ENCODE results near the gene NUP43. TPM values are rescaled to one million over a fixed set of nuclear protein-coding genes. Genes with fewer than 3 reads are reported as not detected.

Gene NUP43, protein sequence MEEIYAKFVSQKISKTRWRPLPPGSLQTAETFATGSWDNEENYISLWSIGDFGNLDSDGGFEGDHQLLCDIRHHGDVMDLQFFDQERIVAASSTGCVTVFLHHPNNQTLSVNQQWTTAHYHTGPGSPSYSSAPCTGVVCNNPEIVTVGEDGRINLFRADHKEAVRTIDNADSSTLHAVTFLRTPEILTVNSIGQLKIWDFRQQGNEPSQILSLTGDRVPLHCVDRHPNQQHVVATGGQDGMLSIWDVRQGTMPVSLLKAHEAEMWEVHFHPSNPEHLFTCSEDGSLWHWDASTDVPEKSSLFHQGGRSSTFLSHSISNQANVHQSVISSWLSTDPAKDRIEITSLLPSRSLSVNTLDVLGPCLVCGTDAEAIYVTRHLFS
- total RNA-seq, result 10 to 100 TPM; 83.8 TPM

DNA sequence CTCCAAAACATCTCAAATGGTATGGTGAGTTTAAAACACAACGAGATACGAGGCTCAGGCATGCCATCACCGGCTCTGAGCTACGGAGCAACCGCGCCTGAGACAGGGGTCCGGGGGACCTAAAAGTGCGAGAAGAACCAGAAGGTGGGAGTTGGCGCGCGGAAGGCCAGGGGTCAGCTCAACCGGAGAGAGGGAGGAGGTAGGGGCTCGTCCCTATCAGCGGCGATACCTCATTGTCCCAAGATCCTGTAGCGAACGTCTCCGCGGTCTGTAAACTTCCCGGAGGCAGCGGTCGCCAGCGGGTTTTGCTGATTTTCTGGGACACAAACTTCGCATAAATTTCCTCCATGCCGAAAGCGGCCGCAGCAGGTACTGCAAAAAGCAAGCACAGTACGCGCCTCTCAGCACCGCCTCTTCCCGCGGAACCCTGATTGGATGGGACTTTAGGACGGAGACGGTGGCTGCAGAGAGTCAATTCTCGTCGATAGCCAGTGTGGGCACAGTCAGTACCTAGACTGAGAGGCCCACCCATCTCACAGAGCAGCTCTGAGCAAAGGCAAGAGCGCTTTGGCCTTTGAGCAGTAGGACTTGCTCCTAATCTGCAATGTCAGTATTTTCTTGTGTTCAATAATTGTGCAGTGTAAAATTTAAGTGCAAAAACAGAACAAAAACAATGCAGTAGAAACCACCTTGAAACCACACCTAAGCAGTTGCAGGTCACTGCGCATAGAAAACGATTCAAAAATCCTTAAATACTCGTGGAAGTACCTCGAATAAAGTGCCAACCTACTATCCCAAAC lies at the start of gene NUP43:
TSS of gene NUP43 (minus strand) at position 383 of the 800 bp plus-strand sequence. CDS start at position 349, 34 bp downstream.
- H3K9me3 Mint-ChIP-seq, result no peaks in the 10 kb centered on the region
- peaks cover 23% of the 10 kb centered on the region for H3K4me1 Mint-ChIP-seq
- H3K27ac Mint-ChIP-seq, result peak within 1 kb of the TSS; percentile 90
- no peaks in the 10 kb centered on the region for H3K27me3 Mint-ChIP-seq
- peak within 1 kb of the TSS; percentile 94 for H3K4me3 Mint-ChIP-seq
- DNase-seq, result peak; percentile 92
- H3K36me3 Mint-ChIP-seq, result peaks cover 10% of the 10 kb centered on the region

DNA sequence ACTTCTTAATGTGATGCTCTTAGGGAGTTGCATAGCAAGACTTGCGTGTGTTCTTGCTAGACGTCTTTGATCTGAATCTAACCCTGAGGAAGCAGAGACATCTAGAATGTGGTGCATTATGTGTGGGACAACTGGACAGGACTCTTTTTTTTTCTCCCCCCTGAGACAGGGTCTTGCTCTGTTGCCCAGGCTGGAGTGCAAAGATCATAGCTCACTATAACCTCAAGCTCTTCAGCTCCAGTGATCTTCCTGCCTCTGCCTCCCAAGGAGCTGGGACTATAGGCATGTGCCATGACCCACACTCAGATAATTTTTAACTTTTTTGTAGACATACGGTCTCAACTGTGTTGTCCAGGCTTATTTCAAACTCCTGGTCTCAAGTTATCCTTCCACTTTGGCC lies 37.2 kb upstream of the NUP43 start:
- Mint-ChIP-seq H3K27me3 (no peaks in the 10 kb centered on the region), H3K27ac (no peak overlapping the region), H3K9me3 (no peaks in the 10 kb centered on the region), H3K4me1 (no peaks in the 10 kb centered on the region), H3K36me3 (peaks cover 9% of the 10 kb centered on the region), H3K4me3 (no peak overlapping the region)
- DNase-seq, result no peak

DNA sequence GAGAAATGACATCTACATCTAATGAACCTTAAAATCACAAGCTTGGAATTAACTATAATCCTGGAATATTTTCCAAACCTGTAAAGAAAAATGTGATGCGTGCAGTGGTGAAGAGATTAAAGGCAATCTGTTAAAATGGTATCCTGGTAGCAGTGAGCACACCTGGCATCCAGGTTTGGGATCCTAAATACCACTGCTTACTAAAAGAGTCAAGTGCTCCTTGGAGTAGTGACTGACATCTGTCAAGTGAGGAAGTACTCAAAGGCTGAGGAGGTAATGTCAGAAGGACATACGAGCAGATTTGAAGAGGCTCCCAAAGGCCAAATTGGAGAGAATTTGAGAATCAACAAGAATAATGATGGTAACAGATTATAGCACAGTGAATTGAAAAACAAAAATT lies 36.0 kb upstream of the NUP43 start:
- no peaks in the 10 kb centered on the region for H3K9me3 Mint-ChIP-seq
- no peak for DNase-seq
- H3K4me1 Mint-ChIP-seq, result no peaks in the 10 kb centered on the region
- no peak overlapping the region for H3K4me3 Mint-ChIP-seq
- H3K27ac Mint-ChIP-seq, result no peak overlapping the region
- no peaks in the 10 kb centered on the region for H3K27me3 Mint-ChIP-seq
- H3K36me3 Mint-ChIP-seq, result peaks cover 7% of the 10 kb centered on the region

DNA sequence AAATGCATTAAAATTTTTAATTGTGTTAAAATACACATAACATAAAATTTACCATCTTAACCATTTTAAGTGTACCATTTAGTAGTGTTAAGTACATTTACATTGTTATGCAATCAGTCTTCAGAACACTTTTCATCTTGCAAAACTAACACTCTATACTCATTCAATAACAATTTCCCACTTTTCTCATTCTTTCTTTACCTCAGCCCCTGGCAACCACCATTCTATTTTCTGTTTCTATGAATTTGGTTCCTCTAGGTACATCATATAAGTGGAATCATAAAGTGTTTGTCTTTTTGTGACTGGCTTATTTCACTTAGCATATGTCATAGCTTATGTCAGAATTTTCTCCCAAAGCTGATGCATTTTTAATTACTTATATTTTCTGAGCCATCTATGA lies 35.4 kb upstream of the NUP43 start:
- Mint-ChIP-seq H3K4me1 (no peaks in the 10 kb centered on the region), H3K27me3 (no peaks in the 10 kb centered on the region), H3K36me3 (peaks cover 7% of the 10 kb centered on the region), H3K4me3 (no peak overlapping the region), H3K9me3 (no peaks in the 10 kb centered on the region), H3K27ac (no peak overlapping the region)
- DNase-seq, result no peak

DNA sequence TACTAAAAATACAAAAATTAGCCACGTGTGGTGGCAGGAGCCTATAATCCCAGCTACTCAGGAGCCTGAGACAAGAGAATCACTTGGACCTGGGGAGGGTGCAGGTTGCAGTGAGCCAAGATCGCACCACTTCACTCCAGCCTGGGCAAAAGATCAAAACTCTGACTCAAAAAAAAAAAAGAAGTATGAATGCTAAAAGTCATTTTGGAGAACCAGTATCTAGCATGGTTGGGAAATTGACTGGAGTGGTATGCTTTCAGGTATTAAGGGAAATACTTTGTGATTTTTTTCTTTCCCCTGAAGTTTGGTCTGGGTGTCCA lies 33.3 kb upstream of the NUP43 start:
- Mint-ChIP-seq H3K9me3 (no peaks in the 10 kb centered on the region), H3K36me3 (peaks cover 12% of the 10 kb centered on the region), H3K4me1 (no peaks in the 10 kb centered on the region), H3K4me3 (no peak overlapping the region), H3K27ac (no peak overlapping the region), H3K27me3 (no peaks in the 10 kb centered on the region)
- DNase-seq, result no peak

DNA sequence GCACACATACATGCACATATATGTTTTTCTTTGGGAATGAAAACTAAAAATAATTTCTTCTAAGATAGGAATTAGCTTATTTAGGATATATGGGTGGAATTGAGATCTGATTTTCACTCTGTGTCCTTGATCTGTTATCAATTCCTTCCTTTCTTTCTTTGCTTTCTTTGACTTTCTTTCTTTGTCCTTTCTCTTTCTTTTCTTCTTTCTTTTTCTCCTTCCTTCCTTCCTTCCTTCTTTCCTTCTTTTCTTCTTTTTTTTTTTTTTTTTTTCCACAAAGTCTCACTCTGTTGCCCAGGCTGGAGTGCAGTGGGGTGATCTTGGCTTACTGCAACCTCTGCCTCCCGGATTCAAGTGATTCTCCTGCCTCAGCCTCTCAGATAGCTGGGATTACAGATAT lies 31.3 kb upstream of the NUP43 start:
- Mint-ChIP-seq H3K36me3 (peaks cover 14% of the 10 kb centered on the region), H3K27ac (no peak overlapping the region), H3K9me3 (no peaks in the 10 kb centered on the region), H3K27me3 (no peaks in the 10 kb centered on the region), H3K4me1 (no peaks in the 10 kb centered on the region), H3K4me3 (no peak overlapping the region)
- DNase-seq, result no peak

DNA sequence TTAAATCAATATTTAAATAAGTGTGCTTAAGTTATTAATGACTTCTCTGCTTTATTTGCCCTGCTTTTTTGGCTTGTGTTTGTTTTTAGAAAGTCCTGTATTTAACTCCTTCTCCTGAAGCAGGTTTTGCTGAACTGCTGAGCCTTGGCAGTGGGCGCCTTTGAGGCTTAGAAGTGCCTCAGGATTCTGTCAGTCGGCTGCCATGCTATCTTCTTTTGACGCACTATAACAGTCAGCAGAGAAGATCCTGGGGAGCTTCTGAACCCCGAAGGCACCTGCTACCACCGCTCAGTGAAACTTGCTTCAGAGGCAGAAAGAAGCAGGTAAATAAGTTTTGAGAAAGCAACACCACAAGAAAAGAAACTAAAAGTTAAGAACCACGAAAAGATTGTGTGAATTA lies 25.6 kb upstream of the NUP43 start:
- H3K4me1 Mint-ChIP-seq, result peaks cover 2% of the 10 kb centered on the region
- H3K27ac Mint-ChIP-seq, result no peak overlapping the region
- no peaks in the 10 kb centered on the region for H3K9me3 Mint-ChIP-seq
- peaks cover 31% of the 10 kb centered on the region for H3K36me3 Mint-ChIP-seq
- DNase-seq, result no peak
- H3K27me3 Mint-ChIP-seq, result no peaks in the 10 kb centered on the region
- H3K4me3 Mint-ChIP-seq, result no peak overlapping the region

DNA sequence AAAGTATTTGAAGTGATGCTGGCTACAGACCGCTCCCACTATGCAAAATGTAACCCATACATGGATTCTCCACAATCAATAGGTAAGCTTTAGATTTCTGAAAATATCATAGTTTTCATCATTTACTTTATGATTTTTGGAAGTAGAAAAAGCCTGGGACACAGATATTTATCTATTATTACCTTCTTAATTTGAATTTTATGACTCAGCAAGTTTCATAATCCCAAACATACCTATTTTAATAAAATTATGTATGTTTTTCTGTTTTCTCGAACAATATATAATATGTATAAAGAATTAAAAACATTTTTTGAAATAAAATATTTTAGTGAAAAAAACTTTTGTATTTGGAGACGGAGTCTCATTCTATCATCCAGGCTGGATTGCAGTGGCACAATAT lies 24.9 kb upstream of the NUP43 start:
- Mint-ChIP-seq H3K4me3 (no peak overlapping the region), H3K9me3 (peaks cover 3% of the 10 kb centered on the region), H3K27ac (no peak overlapping the region), H3K36me3 (peaks cover 38% of the 10 kb centered on the region), H3K4me1 (peaks cover 2% of the 10 kb centered on the region), H3K27me3 (no peaks in the 10 kb centered on the region)
- DNase-seq, result no peak

DNA sequence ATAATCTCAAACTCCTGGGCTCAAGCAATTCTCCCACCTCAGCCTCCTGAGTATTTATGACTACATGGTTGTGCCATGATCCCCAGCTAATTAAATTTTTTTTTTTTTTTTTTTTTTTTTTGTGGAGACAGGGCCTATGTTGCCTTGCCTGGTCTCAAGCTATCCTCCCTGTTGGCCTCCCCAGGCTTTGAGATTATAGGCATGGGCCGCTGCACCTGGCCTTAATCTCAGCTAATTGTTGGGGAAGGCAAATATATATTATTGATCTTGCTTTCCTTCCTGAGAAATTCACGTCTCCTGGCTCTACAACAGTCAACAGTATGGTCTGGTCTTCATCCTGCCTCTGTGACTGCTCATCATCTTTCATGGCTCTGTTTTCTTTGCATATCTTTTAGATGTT lies 23.3 kb upstream of the NUP43 start:
- H3K9me3 Mint-ChIP-seq, result peaks cover 7% of the 10 kb centered on the region
- peak overlapping the region; percentile 0 for H3K27ac Mint-ChIP-seq
- no peak overlapping the region for H3K4me3 Mint-ChIP-seq
- no peaks in the 10 kb centered on the region for H3K27me3 Mint-ChIP-seq
- no peak for DNase-seq
- peaks cover 2% of the 10 kb centered on the region for H3K4me1 Mint-ChIP-seq
- peaks cover 39% of the 10 kb centered on the region for H3K36me3 Mint-ChIP-seq

DNA sequence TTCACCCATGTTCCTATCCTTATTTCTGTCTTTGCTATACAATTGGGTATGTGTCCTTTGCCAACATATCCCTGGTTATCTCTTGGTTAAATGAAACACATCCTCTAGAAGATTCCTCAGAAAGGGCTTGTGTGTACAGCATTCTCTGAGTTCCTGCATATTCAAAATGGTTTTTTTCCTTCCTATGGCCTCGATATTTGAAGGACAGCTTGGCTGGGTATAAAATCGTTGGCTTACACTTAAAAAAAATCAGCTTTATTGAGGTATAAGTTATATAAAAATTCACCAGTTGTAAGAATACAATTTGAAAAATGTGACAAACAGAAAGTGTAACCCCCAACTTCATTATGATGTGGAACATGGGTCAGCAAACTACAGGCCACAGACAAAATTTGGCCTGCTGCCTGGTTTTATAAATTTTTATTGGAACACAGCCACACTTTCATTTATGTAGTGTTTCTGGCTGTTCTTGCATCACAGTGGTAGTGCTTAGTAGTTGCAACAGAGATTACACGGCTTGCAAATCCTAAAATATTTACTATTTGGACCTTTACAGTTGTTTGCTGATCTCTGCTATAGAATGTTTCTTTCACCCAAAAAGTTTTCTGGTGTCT lies 19.9 kb upstream of the NUP43 start:
- Mint-ChIP-seq H3K27me3 (no peaks in the 10 kb centered on the region), H3K27ac (no peak overlapping the region), H3K9me3 (peaks cover 8% of the 10 kb centered on the region), H3K4me1 (peaks cover 10% of the 10 kb centered on the region), H3K4me3 (no peak overlapping the region), H3K36me3 (peaks cover 41% of the 10 kb centered on the region)
- no peak for DNase-seq

DNA sequence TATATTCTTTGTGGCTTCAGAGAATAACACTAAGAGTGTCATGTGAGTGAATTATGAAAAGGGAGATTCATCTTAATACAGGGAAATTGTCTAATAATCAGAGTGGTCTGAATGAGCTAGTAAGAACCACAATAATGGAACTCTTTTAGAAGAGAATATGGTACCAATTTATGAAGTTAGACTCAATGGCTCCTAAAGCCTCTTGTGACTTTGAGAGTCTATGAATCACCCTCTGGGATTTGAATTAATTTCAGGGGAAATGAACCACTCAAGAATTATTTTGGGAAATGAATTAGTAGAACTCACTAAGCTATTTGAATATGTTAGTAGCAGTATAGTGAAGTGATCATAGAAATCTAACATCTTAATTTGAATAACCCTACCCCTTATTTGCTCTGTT lies 17.5 kb upstream of the NUP43 start:
- H3K27me3 Mint-ChIP-seq, result no peaks in the 10 kb centered on the region
- no peak for DNase-seq
- H3K27ac Mint-ChIP-seq, result no peak overlapping the region
- peaks cover 11% of the 10 kb centered on the region for H3K4me1 Mint-ChIP-seq
- H3K36me3 Mint-ChIP-seq, result peaks cover 39% of the 10 kb centered on the region
- H3K9me3 Mint-ChIP-seq, result peaks cover 8% of the 10 kb centered on the region
- H3K4me3 Mint-ChIP-seq, result no peak overlapping the region

DNA sequence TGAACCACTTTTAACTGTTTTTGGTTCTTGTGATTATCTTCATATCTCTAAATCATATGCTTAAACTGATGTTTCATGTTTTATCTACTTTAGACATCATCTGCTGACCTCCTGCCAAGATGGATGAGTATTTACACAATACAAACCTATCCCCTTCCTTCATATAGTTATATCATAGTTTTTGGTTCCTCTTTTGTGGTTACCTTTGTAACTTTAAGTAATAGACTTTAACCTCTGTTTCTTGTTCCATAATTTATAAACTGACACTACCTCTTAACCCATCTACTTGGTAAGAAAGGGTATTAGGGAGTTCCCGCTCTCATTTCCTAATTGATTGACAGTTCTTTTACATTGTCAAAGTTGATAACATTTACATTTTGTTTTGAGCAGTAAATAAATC lies 15.1 kb upstream of the NUP43 start:
- H3K27me3 Mint-ChIP-seq, result no peaks in the 10 kb centered on the region
- H3K27ac Mint-ChIP-seq, result no peak overlapping the region
- peaks cover 6% of the 10 kb centered on the region for H3K9me3 Mint-ChIP-seq
- DNase-seq, result no peak
- peaks cover 11% of the 10 kb centered on the region for H3K4me1 Mint-ChIP-seq
- peaks cover 25% of the 10 kb centered on the region for H3K36me3 Mint-ChIP-seq
- no peak overlapping the region for H3K4me3 Mint-ChIP-seq

DNA sequence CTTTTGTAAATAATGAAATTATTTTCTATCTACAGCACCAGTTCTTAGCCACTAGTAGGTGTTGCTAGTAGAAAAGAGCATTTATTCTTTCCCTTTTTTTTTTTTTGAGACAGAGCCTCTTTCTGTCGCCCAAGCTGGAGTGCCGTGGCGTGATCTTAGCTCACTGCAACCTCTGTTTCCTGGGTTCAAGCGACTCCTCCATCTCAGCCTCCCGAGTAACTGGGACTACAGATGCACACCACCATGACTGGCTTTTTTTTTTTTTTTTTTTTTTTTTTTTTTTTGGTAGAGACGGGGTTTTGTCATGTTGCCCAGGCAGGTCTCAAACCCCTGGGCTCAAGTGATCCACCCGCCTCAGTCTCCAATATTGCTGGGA lies 9.9 kb upstream of the NUP43 start:
- H3K36me3 Mint-ChIP-seq, result peaks cover 13% of the 10 kb centered on the region
- H3K9me3 Mint-ChIP-seq, result no peaks in the 10 kb centered on the region
- no peak overlapping the region for H3K27ac Mint-ChIP-seq
- no peak overlapping the region for H3K4me3 Mint-ChIP-seq
- no peak for DNase-seq
- H3K4me1 Mint-ChIP-seq, result peaks cover 30% of the 10 kb centered on the region
- no peaks in the 10 kb centered on the region for H3K27me3 Mint-ChIP-seq

DNA sequence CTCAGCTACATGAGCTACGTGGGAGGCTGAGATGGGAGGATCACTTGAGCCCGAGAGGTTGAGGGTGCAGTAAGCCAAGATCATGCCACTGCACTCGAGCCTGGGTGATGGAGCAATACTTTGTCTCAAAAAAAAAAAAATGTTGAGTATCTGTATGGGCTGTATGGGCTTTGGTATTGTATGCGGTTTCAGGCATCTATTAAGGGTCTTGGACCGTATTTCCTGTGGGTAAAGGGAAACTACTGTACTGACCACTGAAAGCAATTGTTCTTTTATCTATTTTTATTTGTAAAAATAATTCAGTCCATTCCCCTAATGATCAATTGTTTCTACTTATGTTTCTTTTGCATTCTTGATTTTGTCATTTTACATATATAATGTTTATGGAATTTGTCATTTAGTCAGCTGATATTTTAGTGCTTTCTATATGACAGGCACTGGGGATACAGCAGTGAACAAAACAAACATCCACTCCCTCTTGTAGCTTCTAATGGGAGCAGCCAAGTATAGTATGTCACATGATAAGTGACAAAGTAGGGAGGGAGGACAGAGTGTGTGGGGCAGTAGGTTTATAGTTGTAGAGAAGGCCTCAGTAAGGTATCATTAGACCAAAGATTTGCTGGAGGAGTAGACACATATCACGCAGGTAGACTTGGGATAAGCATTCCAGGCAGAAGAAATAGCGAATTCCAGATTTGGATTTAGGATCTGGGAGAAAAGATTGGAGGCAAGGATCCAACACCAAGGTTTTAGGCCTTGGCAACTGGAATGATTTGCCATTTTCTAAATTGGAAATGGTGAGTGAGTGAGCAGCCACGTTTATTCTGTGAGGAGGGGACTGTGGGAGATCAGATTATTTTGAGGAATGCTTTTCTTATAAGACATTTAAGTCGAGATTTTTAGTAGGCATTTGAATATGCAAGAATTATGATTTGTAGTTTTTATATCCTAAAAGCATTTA lies 9.3 kb upstream of the NUP43 start:
- Mint-ChIP-seq H3K36me3 (peaks cover 10% of the 10 kb centered on the region), H3K4me1 (peaks cover 29% of the 10 kb centered on the region), H3K27me3 (no peaks in the 10 kb centered on the region), H3K9me3 (no peaks in the 10 kb centered on the region), H3K4me3 (no peak overlapping the region), H3K27ac (no peak overlapping the region)
- no peak for DNase-seq

DNA sequence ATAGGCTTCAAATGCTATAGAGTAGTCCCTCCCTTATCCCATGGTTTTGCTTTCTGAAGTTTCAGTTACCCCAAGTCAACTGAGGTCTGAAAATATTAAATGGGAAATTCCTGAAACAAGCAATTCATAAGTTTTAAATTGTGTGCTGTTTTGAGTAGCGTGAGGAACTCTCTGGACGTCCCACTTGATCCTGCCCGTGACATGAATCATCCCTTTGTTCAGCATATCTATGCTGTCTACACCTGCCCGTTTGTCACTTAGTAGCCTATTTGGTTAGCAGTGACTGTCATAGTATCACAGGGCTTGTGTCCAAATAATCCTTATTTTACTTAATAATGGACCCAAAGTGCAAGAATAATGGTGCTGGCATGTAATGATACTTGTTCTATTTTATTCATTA lies 8.2 kb upstream of the NUP43 start:
- Mint-ChIP-seq H3K27ac (no peak overlapping the region), H3K27me3 (no peaks in the 10 kb centered on the region), H3K4me3 (no peak overlapping the region), H3K36me3 (peaks cover 7% of the 10 kb centered on the region), H3K4me1 (peaks cover 31% of the 10 kb centered on the region), H3K9me3 (no peaks in the 10 kb centered on the region)
- DNase-seq, result no peak
